ENCODE results near the gene RCAN2. TPM values are rescaled to one million over a fixed set of nuclear protein-coding genes. Genes with fewer than 3 reads are reported as not detected.

Gene RCAN2
- total RNA-seq, 1 experiment from 2014 or later = 0.44 TPM

DNA sequence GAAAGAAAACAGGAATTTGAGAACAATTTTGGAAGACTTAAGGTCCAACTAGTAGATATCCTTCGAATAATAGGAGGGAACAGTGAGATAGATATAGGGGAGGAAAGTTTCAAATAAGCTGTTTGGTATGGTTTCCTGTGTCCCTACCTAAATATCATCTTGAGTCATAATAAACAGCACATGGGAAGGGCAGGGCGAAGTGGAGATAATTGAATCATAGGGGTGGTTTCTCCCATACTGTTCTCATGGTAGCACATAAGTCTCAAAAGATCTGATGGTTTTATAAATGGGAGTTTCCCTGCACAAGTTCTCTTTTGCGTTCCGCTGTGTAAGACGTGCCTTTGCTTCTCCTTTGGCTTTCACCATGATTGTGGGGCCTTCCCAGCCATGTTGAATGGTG lies 281.0 kb downstream of the RCAN2 start:
- H3K9me3 ChIP-seq (ENCODE audit: insufficient read depth, low read depth) = no peaks in the 10 kb centered on the region
- CTCF ChIA-PET = interaction anchor here (0.6 kb wide), 1 partner anchor 120 kb away, joined by 4 read pairs; no protein-coding TSS in a partner anchor
- H4K20me1 ChIP-seq (ENCODE audit: insufficient read depth) = no peaks in the 10 kb centered on the region
- BruUV-seq (replicated peaks) = no TSS peak
- H2AFZ ChIP-seq = no peak overlapping the region
- no peaks in the 10 kb centered on the region for H3K9me2 ChIP-seq (ENCODE audit: insufficient read depth)
- H3K4me3 ChIP-seq = no peak overlapping the region
- no peaks in the 10 kb centered on the region for H3K79me2 ChIP-seq (ENCODE audit: low read depth)
- no peaks in the 10 kb centered on the region for H3F3A ChIP-seq (ENCODE audit: insufficient read depth, low read depth)
- intact Hi-C loops (cut with micrococcal nuclease; ENCODE audit: unreplicated experiment) = no loop called here
- H3K27ac ChIP-seq = no peak overlapping the region
- no peak for DNase-seq
- POLR2A ChIA-PET (ENCODE audit: unreplicated experiment) = no interaction called here
- H3K4me1 ChIP-seq (replicated peaks; ENCODE audit: insufficient read depth) = no peaks in the 10 kb centered on the region
- TF ChIP-seq, protein P1, sequence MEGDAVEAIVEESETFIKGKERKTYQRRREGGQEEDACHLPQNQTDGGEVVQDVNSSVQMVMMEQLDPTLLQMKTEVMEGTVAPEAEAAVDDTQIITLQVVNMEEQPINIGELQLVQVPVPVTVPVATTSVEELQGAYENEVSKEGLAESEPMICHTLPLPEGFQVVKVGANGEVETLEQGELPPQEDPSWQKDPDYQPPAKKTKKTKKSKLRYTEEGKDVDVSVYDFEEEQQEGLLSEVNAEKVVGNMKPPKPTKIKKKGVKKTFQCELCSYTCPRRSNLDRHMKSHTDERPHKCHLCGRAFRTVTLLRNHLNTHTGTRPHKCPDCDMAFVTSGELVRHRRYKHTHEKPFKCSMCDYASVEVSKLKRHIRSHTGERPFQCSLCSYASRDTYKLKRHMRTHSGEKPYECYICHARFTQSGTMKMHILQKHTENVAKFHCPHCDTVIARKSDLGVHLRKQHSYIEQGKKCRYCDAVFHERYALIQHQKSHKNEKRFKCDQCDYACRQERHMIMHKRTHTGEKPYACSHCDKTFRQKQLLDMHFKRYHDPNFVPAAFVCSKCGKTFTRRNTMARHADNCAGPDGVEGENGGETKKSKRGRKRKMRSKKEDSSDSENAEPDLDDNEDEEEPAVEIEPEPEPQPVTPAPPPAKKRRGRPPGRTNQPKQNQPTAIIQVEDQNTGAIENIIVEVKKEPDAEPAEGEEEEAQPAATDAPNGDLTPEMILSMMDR (conservative IDR thresholded peaks at IDR 0.05) = no peak
- no peak for TF ChIP-seq EZH2 (IDR thresholded peaks at IDR 0.05; ENCODE audit: low read depth)
- no peak overlapping the region for H3K4me2 ChIP-seq
- no peaks in the 10 kb centered on the region for H3K36me3 ChIP-seq (ENCODE audit: low read depth)
- H3K27me3 ChIP-seq (ENCODE audit: insufficient read depth, low read depth) = no peaks in the 10 kb centered on the region

DNA sequence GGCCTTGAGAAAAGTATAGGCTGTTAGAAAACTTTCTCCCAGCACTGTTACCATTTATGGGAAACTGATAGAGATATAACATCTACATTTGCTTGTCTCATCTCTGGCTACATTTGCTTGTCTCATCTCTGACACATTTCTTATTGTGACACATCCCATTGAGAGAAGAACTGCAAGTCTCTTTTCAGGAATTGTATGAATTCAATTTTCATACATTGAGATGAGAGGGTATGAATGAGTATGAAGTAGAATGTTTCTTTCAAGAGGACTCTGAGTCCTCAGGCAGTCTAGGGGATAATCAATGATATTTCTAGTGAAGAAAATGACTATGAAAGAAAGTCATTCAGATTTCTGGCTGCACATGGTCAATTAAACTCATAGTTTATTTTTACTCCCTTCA lies 282.9 kb downstream of the RCAN2 start:
- no peaks in the 10 kb centered on the region for H3K27me3 ChIP-seq (ENCODE audit: insufficient read depth, low read depth)
- no peaks in the 10 kb centered on the region for H3K9me2 ChIP-seq (ENCODE audit: insufficient read depth)
- TF ChIP-seq, protein P1 (conservative IDR thresholded peaks at IDR 0.05) = no peak
- TF ChIP-seq EZH2 (IDR thresholded peaks at IDR 0.05; ENCODE audit: low read depth) = no peak
- POLR2A ChIA-PET (ENCODE audit: unreplicated experiment) = no interaction called here
- H3K4me2 ChIP-seq = no peak overlapping the region
- intact Hi-C loops (cut with micrococcal nuclease; ENCODE audit: unreplicated experiment) = no loop called here
- no peak overlapping the region for H3K27ac ChIP-seq
- no peak for DNase-seq
- no peaks in the 10 kb centered on the region for H4K20me1 ChIP-seq (ENCODE audit: insufficient read depth)
- no peak overlapping the region for H2AFZ ChIP-seq
- no peaks in the 10 kb centered on the region for H3K79me2 ChIP-seq (ENCODE audit: low read depth)
- H3K9me3 ChIP-seq (ENCODE audit: insufficient read depth, low read depth) = no peaks in the 10 kb centered on the region
- no TSS peak for BruUV-seq (replicated peaks)
- H3K36me3 ChIP-seq (ENCODE audit: low read depth) = no peaks in the 10 kb centered on the region
- H3F3A ChIP-seq (ENCODE audit: insufficient read depth, low read depth) = no peaks in the 10 kb centered on the region
- CTCF ChIA-PET = no interaction called here
- H3K4me1 ChIP-seq (replicated peaks; ENCODE audit: insufficient read depth) = no peaks in the 10 kb centered on the region
- no peak overlapping the region for H3K4me3 ChIP-seq

- DNase-seq = no peak
- no peaks in the 10 kb centered on the region for H3K36me3 ChIP-seq (ENCODE audit: low read depth)
- peaks cover 2% of the 10 kb centered on the region; the same call in 1 of the 2 replicates for H3K27me3 ChIP-seq (ENCODE audit: insufficient read depth, low read depth)
- no peak overlapping the region for H3K4me2 ChIP-seq
- H3K4me3 ChIP-seq = no peak overlapping the region
- H3K9me3 ChIP-seq (ENCODE audit: insufficient read depth, low read depth) = no peaks in the 10 kb centered on the region
- H2AFZ ChIP-seq = no peak overlapping the region
- H3K27ac ChIP-seq = no peak overlapping the region
- no peaks in the 10 kb centered on the region for H4K20me1 ChIP-seq (ENCODE audit: insufficient read depth)
- ChIA-PET CTCF (no interaction called here), POLR2A (ENCODE audit: unreplicated experiment) (interaction anchor here (0.7 kb wide), 1 partner anchor 1677 kb away, joined by 3 read pairs; no protein-coding TSS in a partner anchor)
- TF ChIP-seq, protein P1 (conservative IDR thresholded peaks at IDR 0.05) = no peak
- no peak for TF ChIP-seq EZH2 (IDR thresholded peaks at IDR 0.05; ENCODE audit: low read depth)
- intact Hi-C loops (cut with micrococcal nuclease; ENCODE audit: unreplicated experiment) = no loop called here
- H3K4me1 ChIP-seq (replicated peaks; ENCODE audit: insufficient read depth) = no peaks in the 10 kb centered on the region
- H3K79me2 ChIP-seq (ENCODE audit: low read depth) = no peaks in the 10 kb centered on the region
- no peaks in the 10 kb centered on the region for H3K9me2 ChIP-seq (ENCODE audit: insufficient read depth)
- BruUV-seq (replicated peaks) = no TSS peak
- H3F3A ChIP-seq (ENCODE audit: insufficient read depth, low read depth) = no peaks in the 10 kb centered on the region
Measured at GRCh38 chr6:46207174-46207573, 284.1 kb downstream of the RCAN2 start.

Data from PC-9 (cell line).